ENCODE measurements around the gene GCDH.
"Not testable (repeated sequence)": the region's sequence is repeated elsewhere in the genome, so short reads cannot be mapped to it uniquely, and the experiment has no call there.

Gene GCDH

GRCh38 chr19:12907166-12907565, 16.2 kb downstream of the GCDH start:
- no peak for DNase-seq (ENCODE audit: low read depth in 2 of 2)

GRCh38 chr19:12912571-12912970, 21.6 kb downstream of the GCDH start:
- no peak for DNase-seq (ENCODE audit: low read depth in 2 of 2)

- DNase-seq (ENCODE audit: low read depth in 2 of 2) = no peak
Observed at GRCh38 chr19:12913011-12913561, 22.1 kb downstream of the GCDH start.

GRCh38 chr19:12913851-12914690, 23.1 kb downstream of the GCDH start:
- DNase-seq (ENCODE audit: low read depth in 2 of 2) = peak in 1 of 2 experiments; percentile 26

DNA sequence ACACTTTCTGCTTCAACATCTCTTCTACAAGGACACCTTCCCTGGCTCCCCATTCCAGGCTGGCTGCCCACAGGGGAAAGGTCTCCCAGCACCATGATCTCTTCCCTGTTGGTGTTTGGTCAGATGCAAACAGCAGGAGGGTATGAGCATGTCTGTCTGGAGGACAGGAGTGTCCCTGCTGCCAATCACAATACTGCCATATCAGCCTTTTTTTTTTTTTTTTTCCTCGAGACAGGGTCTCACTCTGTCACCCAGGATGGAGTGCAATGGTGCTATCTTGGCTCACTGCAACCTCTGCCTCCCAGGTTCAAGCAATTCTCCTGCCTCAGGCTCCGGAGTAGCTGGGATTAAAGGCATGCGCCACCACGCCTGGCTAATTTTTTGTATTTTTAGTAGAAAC, 24.9 kb downstream of the GCDH start:
- DNase-seq (ENCODE audit: low read depth in 2 of 2) = not testable (repeated sequence)

DNA sequence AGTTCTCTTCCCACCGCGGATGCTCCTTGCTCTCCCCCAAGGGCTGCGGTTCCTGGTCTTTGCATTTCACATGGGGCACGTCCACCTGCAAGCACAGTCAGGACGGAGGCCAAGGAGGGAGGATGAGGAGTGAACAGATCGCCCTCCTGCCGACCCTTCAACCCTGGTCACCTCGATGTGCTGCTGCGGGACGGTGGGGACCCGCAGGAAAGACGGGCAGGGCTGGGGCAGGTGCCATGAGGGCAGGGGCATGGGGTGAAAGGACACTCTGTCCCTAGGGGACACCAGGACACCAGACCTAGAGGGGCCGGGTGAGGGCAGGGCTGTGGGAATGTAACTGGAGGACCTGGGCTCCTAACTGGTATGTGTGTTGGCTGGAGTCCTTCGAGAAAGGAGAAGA, 27.3 kb downstream of the GCDH start:
- no peak for DNase-seq (ENCODE audit: low read depth in 2 of 2)

DNA sequence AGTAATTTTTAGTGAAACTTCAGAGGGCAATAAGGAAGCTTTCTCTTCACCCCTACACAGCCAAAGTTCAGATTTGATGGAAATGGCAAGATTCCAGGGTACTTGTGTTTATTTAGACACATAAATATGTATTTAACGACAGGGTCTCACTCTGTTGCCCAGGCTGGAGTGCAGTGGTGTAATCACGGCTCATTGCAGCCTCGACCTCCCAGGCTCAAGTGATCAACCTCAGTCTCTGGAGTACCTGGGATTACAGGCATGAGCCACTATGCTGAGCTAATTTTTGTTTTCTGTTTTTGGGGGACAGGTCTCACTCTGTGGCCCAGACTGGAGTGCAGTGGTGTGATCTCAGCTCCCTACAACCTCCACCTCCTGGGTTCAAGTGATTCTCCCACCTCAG, 30.1 kb downstream of the GCDH start:
- no peak for DNase-seq (ENCODE audit: low read depth in 2 of 2)

GRCh38 chr19:12922959-12923358, 32.0 kb downstream of the GCDH start:
- DNase-seq (ENCODE audit: low read depth in 2 of 2) = no peak

- DNase-seq (ENCODE audit: low read depth in 2 of 2) = no peak
Observed at GRCh38 chr19:12924621-12925310, 33.8 kb downstream of the GCDH start.

- DNase-seq (ENCODE audit: low read depth in 2 of 2) = no peak
Observed at GRCh38 chr19:12930002-12930645, 39.2 kb downstream of the GCDH start.

DNA sequence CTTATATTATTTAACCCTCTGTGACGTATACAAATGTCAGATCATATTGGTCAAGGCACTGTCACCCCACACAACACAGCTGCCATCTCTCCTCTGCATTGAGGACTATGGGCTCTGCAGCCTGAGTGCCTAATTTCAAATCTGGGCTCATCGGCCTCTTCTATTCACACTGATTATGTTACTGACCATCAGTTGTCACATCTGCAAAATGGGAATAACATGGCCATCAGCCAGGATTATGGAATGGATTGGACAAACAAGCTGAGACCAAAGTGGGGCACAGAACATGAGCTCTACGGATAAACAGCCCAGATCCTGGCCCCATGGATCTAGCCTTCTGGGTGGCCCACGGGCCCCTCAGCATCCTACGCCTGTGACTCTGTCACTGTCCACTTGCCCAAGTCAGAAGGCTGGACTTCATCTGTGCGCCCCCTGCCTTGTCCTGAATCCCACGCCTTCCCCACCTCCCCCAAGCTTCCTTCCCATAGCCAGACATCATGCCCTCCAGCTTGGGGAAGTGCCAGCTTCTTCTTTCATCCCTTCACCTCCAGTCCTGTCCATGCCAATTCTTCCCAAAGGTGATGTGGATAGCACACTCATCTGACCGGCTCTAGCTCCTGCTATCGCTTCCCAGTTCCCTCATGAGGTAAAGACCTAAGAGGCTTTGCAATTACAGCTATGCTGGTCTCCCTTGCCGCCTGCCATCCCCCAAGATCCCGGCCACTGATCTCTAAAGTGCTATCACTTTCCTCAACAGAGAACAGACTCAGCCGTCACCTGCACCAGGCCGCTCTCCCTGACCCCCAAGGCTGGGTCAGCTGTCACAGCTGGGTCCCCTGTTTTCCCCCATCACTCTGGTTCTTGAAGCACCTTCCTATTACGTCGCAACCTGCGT, 41.7 kb downstream of the GCDH start:
- DNase-seq (ENCODE audit: low read depth in 2 of 2) = no peak

DNA sequence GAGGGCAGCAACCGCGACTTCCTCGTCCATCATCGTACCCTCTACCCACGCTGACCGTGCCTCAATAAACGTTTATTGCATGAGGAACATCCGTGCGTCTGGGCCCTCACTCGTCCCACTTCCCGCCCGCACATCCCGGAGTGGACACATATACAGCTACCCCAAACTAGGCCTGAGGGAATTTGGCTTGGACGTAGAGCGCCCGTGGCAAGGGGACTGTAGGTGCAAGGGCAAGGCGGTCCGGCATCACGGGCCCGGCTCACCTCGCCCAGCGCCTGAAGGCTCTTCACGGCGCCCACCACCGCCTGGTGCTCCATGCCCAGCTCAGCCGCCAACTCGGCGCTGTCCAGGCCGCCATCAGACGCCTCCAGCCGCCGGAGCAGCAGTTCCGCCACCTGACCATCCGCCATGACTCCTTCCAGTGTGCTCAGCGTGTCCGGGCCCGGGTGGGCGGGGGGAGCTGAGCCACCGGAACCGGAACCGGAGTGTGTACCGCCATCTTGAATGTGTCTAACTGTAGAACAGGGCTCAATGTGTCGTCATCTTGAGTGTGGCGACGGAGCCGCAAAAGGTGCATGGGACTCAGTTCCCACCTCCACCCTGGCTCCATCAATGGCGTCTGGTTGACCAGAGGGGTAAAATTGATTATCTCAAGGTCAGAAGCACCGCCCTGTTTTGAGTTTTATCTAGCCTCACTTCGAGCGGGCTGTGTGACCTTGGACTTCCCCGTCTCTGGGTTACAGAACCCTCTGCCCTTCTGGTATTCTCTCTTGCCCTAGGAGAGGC, 42.5 kb downstream of the GCDH start, which contains the start of gene FARSA:
Gene FARSA, minus strand, starts transcription at position 425 of the 786 bp plus-strand sequence. Its CDS starts 15 bp downstream, at position 410.
- peak; percentile 86 to 88 for DNase-seq (ENCODE audit: low read depth in 2 of 2)

GRCh38 chr19:12935071-12935470, 44.1 kb downstream of the GCDH start:
- DNase-seq (ENCODE audit: low read depth in 2 of 2) = no peak

GRCh38 chr19:12936582-12936981, 45.6 kb downstream of the GCDH start:
- DNase-seq (ENCODE audit: low read depth in 2 of 2) = no peak

GRCh38 chr19:12937093-12937926, 46.4 kb downstream of the GCDH start:
- no peak for DNase-seq (ENCODE audit: low read depth in 2 of 2)

- peak; percentile 98 to 99 for DNase-seq (ENCODE audit: low read depth in 2 of 2)
Observed at GRCh38 chr19:12937927-12938778, 47.2 kb downstream of the GCDH start, which contains the start of gene CALR. CALR (plus strand) TSS chr19:12938609; CDS start chr19:12938680, 71 bp downstream.

- no peak for DNase-seq (ENCODE audit: low read depth in 2 of 2)
Observed at GRCh38 chr19:12938779-12939601, 48.0 kb downstream of the GCDH start.

Data from stimulated activated CD4-positive, alpha-beta T cell treated with anti-CD3 and anti-CD28 coated beads, Interleukin-12 subunit alpha, Interleukin-12 subunit beta, amount 100 ng/mL, for 24 hours (primary cell).